HCT116 (cell line): ENCODE results near the gene RPTOR. TPM values are rescaled to one million over a fixed set of nuclear protein-coding genes. Genes with fewer than 3 reads are reported as not detected.

Experiments
- ATAC-seq: fragments of 200-7000 bp; cut with Tn5 transposase; 2 replicates; pipeline ENCODE4 v1.9.1; 2020; ENCODE audit warnings: mild to moderate bottlenecking, moderate library complexity
- BruUV-seq: library from RNA; stranded (reverse); fragments of 400-500 nt; replicated peaks from 2 replicates; lab custom pipeline; 2021; lab: Mats Ljungman, UMichigan
- CTCF ChIA-PET: fragments of 300-600 bp; sonication (Branson Sonifier 250); formaldehyde crosslinking; loops from one replicate; lab custom pipeline; 2021; ENCODE audit warnings: antibody characterized with exemption; lab: Charles Lee
- POLR2A ChIA-PET: fragments of 300-600, 350-600 bp; sonication (Branson Sonifier 250); formaldehyde crosslinking; loops from one replicate; lab custom pipeline; 2021; ENCODE audit warnings: antibody characterized with exemption; lab: Charles Lee
- RAD21 ChIA-PET, 2 experiments: fragments of 300-600 bp; sonication (Branson Sonifier 250); formaldehyde crosslinking; loops; one replicate each; lab custom pipeline; 2023; ENCODE audit warnings: low total read pairs in 2 of 2; ENCODE audit not compliant: uncharacterized antibody in 2 of 2, unreplicated experiment in 2 of 2, low non-redundant PET in 1 of 2; lab: Charles Lee
- DNase-seq: peaks from one replicate; pipeline ENCODE4 v3.0.0-alpha.2; 2010; ENCODE audit warnings: low read depth, low spot score
- H2AFZ ChIP-seq: fragments of 200-600 bp; shearing (Covaris generic), sonication (generic); 2 replicates; pipeline ENCODE4 v1.6.1; 2017; ENCODE audit warnings: low read depth, mixed run types, mixed read lengths, antibody characterized with exemption, low read length; ENCODE audit not compliant: poor library complexity, severe bottlenecking
- H3K27ac ChIP-seq: 2 replicates; pipeline ENCODE4 v1.5.1; 2012; ENCODE audit warnings: low read depth, low read length
- H3K27me3 ChIP-seq: fragments of 200-600 bp; sonication (generic); 2 replicates; pipeline ENCODE4 v1.6.1; 2016; ENCODE audit warnings: mixed run types, low read length, mixed read lengths; ENCODE audit not compliant: insufficient read depth
- H3K36me3 ChIP-seq, 2 experiments: fragments of 200-500 bp in 1 of 2; fragments of 200-600 bp in 1 of 2; sonication (Bioruptor generic) in 1 of 2; sonication (generic) in 1 of 2; 2 replicates each; pipeline versions ENCODE4 v1.5.1 to v1.6.1; 2014 to 2016; ENCODE audit warnings: low read length in 2 of 2, inconsistent platforms in 1 of 2, mixed read lengths in 1 of 2, mixed run types in 1 of 2; ENCODE audit not compliant: insufficient read depth in 2 of 2, control insufficient read depth in 1 of 2
- H3K4me1 ChIP-seq, 2 experiments: fragments of 200-600 bp in 1 of 2; sonication (generic) in 1 of 2; 2 replicates each; pipeline versions ENCODE4 v1.5.1 to v1.6.1; 2012 to 2017; ENCODE audit warnings: low read length in 2 of 2, inconsistent platforms in 1 of 2, mild to moderate bottlenecking in 1 of 2, mixed read lengths in 1 of 2, mixed run types in 1 of 2, moderate library complexity in 1 of 2; ENCODE audit not compliant: insufficient read depth in 2 of 2, control insufficient read depth in 1 of 2
- H3K4me2 ChIP-seq: fragments of 200-600 bp; sonication (generic); 2 replicates; pipeline ENCODE4 v1.6.1; 2017; ENCODE audit warnings: mixed run types, low read length, mixed read lengths
- H3K4me3 ChIP-seq, 2 experiments: fragments of 200-600 bp in 1 of 2; sonication (generic) in 1 of 2; replicated peaks in 1 of 2; 2 replicates each; pipeline ENCODE4 v1.5.1; 2011 to 2016; ENCODE audit warnings: low read length in 2 of 2, control low read depth in 1 of 2, low read depth in 1 of 2, mild to moderate bottlenecking in 1 of 2, mixed read lengths in 1 of 2, mixed run types in 1 of 2
- H3K79me2 ChIP-seq: fragments of 200-600 bp; sonication (generic); 2 replicates; pipeline ENCODE4 v1.6.1; 2017; ENCODE audit warnings: mild to moderate bottlenecking, mixed run types, low read length, moderate library complexity, mixed read lengths; ENCODE audit not compliant: insufficient read depth
- H3K9ac ChIP-seq: fragments of 200-600 bp; sonication (generic); 2 replicates; pipeline ENCODE4 v1.6.1; 2016; ENCODE audit warnings: low read length, mixed read lengths
- H3K9me2 ChIP-seq: fragments of 200-600 bp; sonication (generic), shearing (Covaris generic); 2 replicates; pipeline ENCODE4 v1.6.1; 2017; ENCODE audit warnings: mixed run types, mild to moderate bottlenecking, moderate library complexity; ENCODE audit not compliant: insufficient read depth
- H3K9me3 ChIP-seq, 2 experiments: fragments of 200-500 bp in 1 of 2; fragments of 200-600 bp in 1 of 2; sonication (Bioruptor generic) in 1 of 2; sonication (generic) in 1 of 2; 2 replicates each; pipeline ENCODE4 v1.6.1; 2014 to 2017; ENCODE audit warnings: low read length in 2 of 2, mixed read lengths in 2 of 2, inconsistent platforms in 1 of 2, low read depth in 1 of 2, mild to moderate bottlenecking in 1 of 2, mixed run types in 1 of 2, moderate library complexity in 1 of 2; ENCODE audit not compliant: control insufficient read depth in 1 of 2, insufficient read depth in 1 of 2
- H4K20me1 ChIP-seq: fragments of 200-600 bp; sonication (generic), shearing (Covaris generic); 2 replicates; pipeline ENCODE4 v1.6.1; 2017; ENCODE audit warnings: mixed run types, mild to moderate bottlenecking, moderate library complexity; ENCODE audit not compliant: insufficient read depth
- CTCF ChIP-seq, 3 experiments: fragments of 200-600 bp in 1 of 3; sonication (generic) in 1 of 3; IDR thresholded peaks in 2 of 3; conservative IDR thresholded peaks in 1 of 3; 2 replicates each; pipeline ENCODE4 v1.5.1; 2012 to 2017; ENCODE audit warnings: low read depth in 2 of 3, low read length in 2 of 3, antibody characterized with exemption in 1 of 3, borderline replicate concordance in 1 of 3, control low read depth in 1 of 3, mild to moderate bottlenecking in 1 of 3, mixed read lengths in 1 of 3, mixed run types in 1 of 3, moderate library complexity in 1 of 3; ENCODE audit not compliant: insufficient read depth in 1 of 3
- POLR2A ChIP-seq: IDR thresholded peaks from 2 replicates; pipeline ENCODE4 v1.7.0; 2011; ENCODE audit warnings: borderline replicate concordance; ENCODE audit not compliant: insufficient read depth, insufficient read length; ENCODE audit errors: extremely low read depth
- REST ChIP-seq: IDR thresholded peaks from 2 replicates; pipeline ENCODE4 v1.6.1; 2012; ENCODE audit warnings: low read depth
- SRF ChIP-seq: IDR thresholded peaks from 2 replicates; pipeline ENCODE4 v1.6.1; 2012; ENCODE audit warnings: low read depth
- intact Hi-C: fragments of 100-400 bp; cut with micrococcal nuclease; formaldehyde crosslinking; loops from 2 replicates; pipeline ENCODE4 v1.10.0; 2022
- total RNA-seq: library from RNA; stranded (reverse); gene quantifications from one replicate; pipeline ENCODE4 v1.2.1, GENCODE V29; 2021; ENCODE audit not compliant: unreplicated experiment

Gene RPTOR
- total RNA-seq, 1 experiment from 2014 or later: 69.5 TPM

GRCh38 chr17:80895366-80895765 lies 350.7 kb downstream of the RPTOR start:
- intact Hi-C loops: loop anchor here (10.0 kb wide), 1 partner anchor 441 kb away; no protein-coding TSS in a partner anchor
- Histone ChIP-seq H3K4me1 (peaks cover 31 to 38% of the 10 kb centered on the region in 2 experiments), H3K9me2 (no peaks in the 10 kb centered on the region), H3K9ac (no peak overlapping the region), H3K36me3 (peaks cover 2 to 24% of the 10 kb centered on the region in 2 experiments; a peak in 3 of 4 replicates), H3K79me2 (no peaks in the 10 kb centered on the region; the same call in 1 of the 2 replicates), H3K4me3 (no peak overlapping the region), H4K20me1 (no peaks in the 10 kb centered on the region; the same call in 1 of the 2 replicates), H3K27me3 (no peaks in the 10 kb centered on the region), H3K9me3 (no peaks in the 10 kb centered on the region), H3K4me2 (no peak overlapping the region), H3K27ac (no peak overlapping the region), H2AFZ (no peak overlapping the region)
- ChIA-PET POLR2A (no interaction called here), RAD21 (no interaction called here), CTCF (no interaction called here)
- no peak for TF ChIP-seq CTCF (IDR thresholded peaks at IDR 0.05 in 2 of 3, conservative IDR thresholded peaks at IDR 0.05 in 1 of 3; ENCODE audit: borderline replicate concordance in 1 of 3, insufficient read depth in 1 of 3, low read depth in 2 of 3, low read length in 2 of 3)
- TF ChIP-seq SRF: no peak
- no peak for TF ChIP-seq POLR2A
- no peak for TF ChIP-seq REST
- no TSS peak for BruUV-seq
- DNase-seq: no peak
- no peak for ATAC-seq
